Dermis blood vessel endothelial cell (primary cell): ENCODE measurements around the gene EGFLAM. TPM values are rescaled to one million over a fixed set of nuclear protein-coding genes. Genes with fewer than 3 reads are reported as not detected.

Experiments used
- DNase-seq: peaks from one replicate; pipeline ENCODE4 v3.0.0; 2010
- total RNA-seq: library from RNA; depleted of rRNA; stranded (reverse); fragments of >200 nt; gene quantifications from 2 replicates; pipeline ENCODE4 v1.2.3, GENCODE V29; 2014

The EGFLAM gene
- total RNA-seq, 1 donor from 2014 or later: 0.85 TPM

DNA sequence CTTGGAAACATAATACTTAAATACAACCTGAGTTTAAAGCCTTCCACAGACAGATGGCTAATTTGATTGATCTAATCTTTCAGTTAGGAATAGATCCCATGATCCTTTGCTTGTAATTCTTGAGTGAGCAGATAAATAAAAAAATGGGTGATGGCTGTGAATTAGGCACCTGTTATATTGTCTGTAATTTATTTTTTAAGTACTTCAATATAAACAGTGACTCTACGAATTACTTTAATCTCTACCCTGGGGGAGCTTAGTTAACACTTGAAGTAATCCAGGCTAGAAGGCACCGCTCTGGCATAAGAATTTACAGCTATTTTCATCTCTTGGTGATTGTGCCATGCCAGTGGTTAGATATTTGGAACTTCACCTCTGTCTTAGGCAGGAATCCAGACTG is 9.0 kb downstream of the EGFLAM start:
- no peak for DNase-seq

DNA sequence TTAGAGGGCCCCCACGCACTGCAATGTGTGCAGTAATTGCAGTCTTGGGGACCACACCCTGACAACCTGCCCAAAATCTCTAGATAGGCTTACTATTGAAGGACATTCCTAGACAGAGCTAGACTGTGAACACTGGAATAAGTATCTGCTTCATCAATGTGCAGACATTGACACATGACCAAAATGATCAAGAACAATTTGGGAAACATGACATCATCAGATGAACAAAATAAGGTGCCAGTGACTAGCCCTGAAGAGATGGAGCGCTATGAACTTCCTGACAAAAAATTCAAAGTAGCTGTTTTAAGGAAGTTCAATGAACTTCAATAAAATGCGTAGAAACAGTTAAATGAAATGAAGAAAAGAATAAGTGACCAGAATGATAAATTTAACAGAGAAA is 15.3 kb downstream of the EGFLAM start:
- no peak for DNase-seq

DNA sequence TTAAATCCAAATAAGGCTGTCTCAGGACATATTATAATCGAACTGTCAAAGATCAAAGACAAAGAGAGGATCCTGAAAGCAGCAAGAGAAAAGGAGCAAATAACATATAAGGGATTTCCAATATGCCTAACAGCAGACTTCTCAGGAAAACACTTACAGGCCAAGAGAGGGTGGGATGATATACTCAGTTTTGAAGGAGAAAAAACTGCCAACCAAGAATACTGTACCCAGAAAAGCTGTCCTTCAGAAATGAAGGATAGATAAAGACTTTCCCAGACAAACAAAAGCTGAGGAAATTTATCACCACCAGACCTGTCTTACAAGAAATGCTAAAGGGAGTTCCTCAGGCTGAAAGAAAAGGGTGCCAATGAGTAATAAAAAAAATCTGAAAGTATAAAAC is 16.0 kb downstream of the EGFLAM start:
- DNase-seq: no peak

DNA sequence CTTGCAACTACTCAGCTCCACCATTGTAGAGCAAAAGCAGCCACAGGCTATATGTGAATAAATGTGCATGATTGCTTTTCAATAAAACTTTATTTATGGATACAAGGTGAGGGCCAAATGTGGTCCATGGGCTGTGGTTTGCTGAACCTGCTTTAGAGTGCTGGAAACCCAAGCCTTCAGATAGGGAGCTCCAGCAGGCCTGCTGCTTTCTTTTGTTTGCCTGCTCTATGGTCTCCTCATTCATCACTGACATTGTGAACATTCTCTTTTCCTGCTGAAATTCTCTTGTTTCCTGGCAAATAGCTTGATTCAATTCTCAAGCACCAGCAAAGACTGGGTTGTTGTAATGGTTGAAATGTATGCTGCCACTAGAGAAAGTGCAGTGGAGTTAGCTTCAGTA is 26.0 kb downstream of the EGFLAM start:
- DNase-seq: no peak

DNA sequence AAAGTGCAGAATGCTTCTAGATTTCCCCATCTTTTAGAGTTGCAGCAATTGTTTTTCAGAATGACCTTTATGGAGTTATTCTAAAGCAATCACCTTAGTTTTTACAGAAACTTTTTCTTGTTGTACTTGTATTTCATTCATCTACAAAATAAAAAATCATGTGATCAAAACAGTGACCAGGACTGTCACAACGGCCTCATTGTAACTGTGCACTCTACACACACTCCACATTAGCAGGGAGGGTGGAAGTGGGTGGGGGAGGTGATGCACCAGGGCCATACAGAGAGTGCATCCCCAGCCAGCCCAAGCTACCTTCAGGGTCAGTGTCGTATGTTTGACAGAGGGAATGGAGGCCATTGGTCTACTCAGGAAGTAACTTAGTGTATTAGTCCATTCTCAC is 26.9 kb downstream of the EGFLAM start:
- DNase-seq: no peak

DNA sequence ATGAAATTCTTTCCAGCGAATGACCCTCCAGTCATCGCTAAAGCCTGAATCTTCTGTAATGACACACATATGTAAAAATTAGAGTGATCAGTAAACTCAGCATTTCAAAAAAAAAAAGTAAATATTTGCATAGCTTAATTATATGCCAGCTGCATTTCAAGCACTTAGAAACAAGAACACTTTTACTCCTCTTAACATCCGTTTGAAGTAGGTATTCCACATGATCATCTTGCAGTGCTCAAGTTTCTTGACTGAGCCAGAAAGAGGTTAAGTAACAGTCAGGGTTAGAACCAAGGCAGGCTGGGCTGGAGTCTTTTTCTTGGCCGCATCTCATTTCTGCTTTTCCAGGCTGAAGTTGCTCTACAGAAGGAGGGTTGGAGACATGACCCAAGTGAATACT is 27.6 kb downstream of the EGFLAM start:
- DNase-seq: no peak

DNA sequence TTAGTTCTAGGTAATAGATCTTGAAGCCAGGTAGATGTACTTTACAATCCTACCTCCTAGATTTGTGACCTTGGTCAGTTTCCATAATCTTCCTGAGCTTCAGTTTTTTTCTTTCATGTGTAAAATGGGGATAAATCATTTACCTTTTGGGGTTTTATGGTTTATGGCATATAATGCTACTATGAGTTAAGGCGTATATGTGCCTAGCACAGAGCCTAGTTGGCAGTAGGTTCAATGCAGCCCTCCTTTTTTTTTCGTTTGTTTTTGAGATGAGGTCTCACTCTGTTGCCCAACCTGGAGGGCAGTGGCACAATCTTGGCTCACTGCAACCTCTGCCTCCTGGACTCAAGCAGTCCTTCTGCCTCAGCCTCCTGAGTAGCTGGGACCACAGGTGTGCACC is 28.8 kb downstream of the EGFLAM start:
- DNase-seq: no peak

DNA sequence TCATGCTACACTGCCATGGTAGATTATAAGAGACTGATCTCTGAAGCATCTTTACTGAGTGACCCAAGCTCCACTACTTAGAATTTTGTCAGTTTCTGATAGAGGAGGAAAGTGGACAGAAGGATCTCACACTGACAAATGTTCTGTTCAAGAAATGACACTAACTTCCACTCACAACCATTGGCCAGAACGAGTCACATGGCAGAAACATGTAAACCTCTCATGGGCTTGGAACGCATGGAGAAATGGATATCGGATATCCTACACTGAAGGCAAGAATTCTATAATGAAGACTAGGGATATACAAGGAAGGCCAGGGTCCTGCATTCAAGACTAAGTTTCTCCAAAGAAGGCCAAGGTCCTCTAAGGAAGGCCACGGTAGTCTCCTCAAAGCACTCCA is 31.1 kb downstream of the EGFLAM start:
- no peak for DNase-seq

DNA sequence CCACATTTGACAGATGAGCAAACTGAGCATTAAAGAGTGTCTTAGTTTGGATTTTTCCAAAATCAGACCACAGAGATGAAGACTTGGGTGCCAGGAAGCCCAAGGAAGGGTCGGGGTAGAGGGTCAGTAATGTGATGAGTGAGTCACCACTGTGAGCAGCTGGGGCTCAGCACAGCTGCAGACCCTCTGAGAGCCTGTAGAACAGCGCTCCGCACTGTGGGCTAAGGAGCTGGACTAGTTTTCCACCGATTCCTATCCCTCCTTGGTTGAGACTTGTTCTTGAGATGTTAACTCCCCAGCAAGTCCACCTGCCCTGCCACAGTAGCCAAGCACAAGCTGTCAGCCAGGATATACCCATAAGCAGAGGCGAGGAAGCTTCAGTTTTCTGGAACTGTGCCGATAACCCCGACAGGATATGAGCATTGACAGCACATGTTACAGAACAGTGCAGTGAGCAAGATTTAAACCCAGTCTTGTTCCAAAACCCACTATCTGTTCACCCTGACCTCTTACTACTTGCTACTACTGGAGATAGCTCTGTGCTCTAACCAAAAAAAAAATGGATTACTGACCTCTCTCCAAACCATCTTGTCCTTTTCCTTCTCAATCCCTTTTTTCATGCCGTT is 31.8 kb downstream of the EGFLAM start:
- DNase-seq: no peak

DNA sequence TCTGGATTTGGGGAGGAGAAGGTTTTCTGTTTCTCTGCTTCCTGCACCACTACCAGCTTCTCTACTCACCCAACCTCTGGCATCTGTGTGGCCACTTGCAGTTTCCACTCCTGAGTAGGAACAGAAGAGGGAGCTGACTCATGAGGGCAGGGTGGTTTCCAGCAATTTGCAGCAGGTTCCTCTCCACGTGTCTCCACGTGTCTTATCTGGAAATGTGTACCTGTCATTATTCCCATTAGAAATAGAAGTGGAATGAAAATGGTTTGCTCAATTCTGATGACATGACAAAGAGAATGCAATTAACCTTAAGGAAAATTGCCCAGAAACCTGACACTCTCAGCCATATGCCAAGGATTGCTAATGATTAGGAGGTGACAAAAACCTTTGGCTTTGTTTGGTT is 33.0 kb downstream of the EGFLAM start:
- no peak for DNase-seq

DNA sequence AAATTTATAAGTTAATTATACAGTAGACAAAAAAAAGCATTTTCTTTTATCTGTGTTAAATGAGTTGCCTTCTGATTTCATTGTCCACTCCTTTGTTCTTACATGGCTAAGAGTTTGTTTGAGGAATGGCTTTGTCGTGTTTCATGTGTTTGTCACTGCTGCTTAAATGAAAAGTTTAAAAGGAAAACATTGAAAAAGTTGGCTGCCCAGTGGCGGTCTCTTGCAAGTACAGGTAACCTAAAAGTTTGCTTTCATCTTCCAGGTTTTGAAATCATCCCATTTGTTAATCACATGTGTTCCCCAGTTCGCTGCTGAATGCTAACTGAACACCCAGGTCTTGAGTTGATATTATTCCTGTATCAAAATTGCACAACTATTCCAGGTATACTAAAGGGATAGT is 33.9 kb downstream of the EGFLAM start:
- DNase-seq: no peak

DNA sequence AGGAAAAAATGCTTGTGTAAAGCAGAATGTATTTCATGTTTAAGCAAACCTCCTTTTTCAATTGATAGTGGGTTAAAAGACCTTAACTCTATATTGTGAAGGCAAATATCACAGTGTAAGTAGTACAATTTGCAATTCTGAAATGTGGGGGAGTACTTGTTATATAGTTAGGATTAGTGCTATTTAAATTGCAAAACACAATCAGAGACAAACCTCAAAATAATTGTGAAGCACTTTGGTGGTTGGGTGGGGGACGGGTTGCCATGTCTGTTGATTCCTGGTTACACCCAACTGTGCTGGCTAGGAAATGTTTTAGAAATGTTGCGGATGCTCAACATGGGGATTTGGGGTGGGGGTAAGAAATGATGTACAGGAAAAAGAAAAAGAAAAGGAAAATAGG is 37.4 kb downstream of the EGFLAM start:
- DNase-seq: no peak

DNA sequence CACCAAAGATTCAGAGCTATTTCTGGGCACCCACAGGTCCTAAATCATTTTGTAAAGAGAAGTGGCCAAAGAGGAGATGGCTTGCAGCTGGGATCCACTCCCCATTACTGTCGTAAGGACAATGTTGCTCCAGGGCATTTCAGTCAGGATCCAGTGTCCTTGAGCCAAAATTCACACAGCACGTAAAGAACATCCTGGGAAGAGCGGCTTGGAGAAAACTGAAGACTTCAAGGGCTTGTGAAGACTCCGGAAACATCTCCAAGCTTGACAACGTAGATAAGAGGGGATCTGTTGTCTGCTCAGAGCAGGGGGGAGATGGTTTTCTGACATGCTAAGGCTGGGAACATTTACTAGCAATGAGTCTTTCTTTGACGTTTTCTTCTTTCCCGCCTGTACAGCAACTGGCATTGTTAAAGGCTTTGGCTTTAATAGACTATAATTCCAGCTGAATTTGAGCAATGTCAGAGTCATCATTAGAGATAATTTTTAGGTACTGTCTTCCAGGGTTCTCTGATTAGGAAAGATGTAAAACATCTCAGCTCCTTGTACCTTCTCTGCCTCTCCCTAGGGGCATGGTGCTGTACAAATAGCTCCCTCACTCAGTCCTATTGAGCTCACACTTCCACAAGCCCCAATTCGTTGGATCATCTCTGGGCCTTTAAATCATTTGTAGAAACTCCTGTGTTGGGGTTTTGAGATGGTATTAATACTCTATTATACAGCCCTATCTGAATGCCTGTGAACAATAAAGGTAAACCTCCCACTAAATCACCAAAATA is 39.7 kb downstream of the EGFLAM start:
- DNase-seq: no peak

DNA sequence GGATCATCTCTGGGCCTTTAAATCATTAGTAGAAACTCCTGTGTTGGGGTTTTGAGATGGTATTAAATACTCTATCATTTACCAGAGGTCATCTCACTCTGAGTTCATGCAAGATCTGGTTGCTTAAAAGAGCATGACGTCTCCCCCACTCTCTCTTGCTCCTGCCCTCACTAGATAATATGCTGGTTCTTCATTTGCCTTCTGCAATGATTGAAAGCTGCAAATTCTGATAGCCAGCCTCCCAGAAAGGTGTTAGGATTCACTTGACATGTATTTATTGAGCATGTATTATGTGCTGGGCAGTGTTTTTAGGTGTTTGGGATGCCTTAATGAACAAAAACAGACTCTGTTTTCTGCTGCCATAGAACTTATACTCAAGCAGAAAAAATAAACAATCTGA is 41.2 kb downstream of the EGFLAM start:
- DNase-seq: no peak

DNA sequence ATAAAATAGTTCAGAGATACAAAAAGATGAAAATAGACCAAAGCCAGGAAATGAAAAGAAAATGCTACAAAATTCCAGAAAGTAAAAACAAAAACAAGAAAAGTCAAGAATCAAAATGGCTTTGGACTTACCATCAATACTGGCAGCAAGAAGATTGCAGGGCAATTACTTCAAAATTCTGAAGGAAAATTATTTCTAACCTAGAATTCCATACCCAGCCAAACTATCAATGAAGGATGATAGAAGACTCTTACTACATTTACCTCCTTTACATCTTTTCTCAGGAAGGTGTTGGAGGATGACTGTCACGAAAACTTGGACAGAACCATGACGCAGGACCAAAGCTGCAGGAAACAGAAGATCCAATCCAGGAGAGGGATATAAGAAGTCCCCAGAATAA is 46.8 kb downstream of the EGFLAM start:
- no peak for DNase-seq

DNA sequence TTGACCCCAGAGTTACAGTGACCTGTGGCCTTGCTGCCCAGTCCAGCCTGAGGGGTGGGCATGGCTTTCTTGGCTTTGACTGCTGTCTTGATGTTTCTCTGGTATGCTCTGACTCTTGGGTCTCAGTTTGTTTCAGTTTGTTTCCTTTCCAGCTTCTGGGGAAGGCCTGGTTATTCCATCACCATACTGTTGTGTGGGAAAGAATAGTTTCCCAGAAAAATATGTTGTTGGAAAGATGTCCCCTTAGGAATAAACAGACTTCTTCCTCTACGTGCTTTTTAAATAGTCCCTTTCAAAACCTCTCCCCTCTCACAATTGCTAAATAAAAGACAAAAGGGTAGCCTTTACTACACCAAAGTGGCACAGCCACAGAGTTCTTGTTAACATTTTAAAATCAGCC is 49.5 kb downstream of the EGFLAM start:
- no peak for DNase-seq

DNA sequence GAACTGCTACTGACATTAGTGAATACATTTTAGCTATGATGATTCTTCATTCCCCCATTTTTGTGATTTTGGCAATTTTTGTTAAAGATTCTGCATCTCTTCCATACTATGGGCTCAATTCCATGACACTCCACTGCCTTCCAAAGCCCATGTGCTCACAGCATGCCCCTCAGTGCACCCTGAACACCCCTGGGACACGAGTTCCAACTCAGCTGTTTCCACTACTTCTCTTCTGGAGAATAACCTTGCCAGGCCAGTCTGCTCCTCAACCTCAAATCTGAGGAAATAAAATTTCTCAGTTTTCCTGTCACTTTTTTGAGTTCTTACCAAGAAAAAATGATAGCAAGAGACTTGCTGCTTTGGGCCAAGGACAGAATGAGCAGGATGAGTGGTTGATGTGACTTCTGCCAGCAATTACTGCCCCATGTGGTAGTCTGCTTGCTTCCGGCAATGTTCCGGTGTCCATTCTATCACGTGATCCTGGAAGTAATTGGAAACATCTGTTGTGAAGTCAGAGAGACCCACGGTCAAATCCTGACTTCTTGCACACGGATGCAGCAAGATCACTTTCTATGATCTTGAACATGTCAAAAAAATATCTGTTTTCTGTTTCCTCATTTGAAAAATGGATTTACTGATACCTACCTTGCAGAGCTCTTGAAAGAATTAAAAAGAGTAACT is 58.3 kb downstream of the EGFLAM start:
- no peak for DNase-seq

DNA sequence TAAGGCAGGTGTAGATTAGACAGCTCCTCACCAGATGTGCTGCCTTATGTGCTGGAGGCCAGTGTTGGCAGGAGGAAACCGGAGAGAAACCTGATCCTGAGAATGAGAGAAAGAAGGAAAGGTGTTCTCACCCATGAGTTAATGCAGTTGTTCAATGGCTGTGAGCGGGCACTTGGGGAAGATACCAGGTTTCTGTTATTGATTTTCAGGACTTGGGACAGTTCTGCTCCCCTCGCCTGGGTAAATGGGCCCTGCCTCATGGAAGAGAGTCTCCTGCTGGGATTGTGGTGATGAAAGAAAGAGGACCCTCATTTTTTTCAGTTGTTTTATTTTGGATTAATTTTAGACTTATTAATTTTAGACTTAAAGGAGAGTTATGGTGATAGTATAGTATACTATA is 59.5 kb downstream of the EGFLAM start:
- DNase-seq: no peak

DNA sequence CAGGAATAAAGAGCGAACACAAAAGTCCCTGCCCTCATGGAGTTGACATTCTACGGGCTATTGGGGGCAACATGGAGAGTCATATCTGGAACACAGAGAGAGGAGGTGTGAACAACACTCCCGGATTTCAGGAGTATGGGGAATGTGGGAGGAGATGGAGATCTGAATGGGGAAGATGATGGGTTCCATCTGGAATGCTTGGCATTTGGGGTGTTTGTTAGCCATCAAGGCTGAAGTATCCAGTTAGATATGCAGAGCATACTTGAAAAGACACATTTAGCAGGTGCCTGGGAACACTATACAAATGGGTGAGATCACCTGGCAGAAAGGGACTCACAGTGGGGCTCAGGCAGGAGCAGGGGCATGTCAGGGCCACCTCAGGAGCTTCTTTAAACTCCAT is 61.1 kb downstream of the EGFLAM start:
- DNase-seq: no peak

DNA sequence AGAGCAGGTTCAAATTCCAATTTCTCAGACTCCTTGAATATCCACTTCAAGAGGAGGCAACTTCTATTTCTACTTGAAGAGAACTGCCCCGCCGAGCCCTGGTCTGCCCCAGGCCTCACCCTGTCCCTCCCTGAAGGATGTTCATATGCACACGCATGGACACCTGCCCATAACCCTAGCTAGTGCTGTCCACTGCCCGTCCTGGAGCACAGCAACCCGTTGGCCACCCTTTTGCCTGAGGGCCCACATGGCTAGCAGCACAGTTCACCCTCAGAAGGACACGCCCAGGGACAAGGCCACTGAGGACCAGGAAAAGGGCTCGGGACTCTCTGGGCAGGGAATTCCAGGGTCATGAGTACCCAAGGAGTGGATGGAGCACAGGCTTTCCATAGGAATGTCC is 63.6 kb downstream of the EGFLAM start:
- no peak for DNase-seq

DNA sequence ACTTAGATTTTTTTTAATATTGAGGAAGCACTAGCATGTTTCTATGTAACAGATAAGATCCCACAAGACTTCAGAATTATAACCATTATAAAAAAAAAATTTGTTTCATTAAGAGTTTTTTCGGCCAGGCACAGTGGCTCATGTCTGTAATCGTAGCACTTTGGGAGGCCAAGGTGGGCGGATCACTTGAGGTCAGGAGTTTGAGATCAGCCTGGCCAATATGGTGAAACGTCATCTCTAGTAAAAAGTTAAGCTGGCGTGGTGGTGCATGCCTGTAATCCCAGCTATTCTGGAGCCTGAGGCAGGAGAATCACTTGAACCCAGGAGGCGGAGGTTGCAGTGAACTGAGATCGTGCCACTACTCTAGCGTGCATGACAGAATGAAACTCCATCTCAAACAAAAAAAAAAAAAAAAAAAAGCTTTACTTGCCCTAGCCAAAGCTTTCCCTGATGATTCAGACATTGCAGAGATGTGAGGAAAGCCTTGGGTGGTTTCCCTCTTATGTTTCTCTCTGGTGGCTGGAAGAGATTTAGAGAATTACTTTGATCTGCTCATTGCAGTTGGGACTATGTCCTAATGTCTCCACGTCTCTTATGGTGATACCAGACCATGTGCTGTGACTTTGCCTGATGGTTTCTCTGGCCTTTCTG is 65.4 kb downstream of the EGFLAM start:
- DNase-seq: no peak

DNA sequence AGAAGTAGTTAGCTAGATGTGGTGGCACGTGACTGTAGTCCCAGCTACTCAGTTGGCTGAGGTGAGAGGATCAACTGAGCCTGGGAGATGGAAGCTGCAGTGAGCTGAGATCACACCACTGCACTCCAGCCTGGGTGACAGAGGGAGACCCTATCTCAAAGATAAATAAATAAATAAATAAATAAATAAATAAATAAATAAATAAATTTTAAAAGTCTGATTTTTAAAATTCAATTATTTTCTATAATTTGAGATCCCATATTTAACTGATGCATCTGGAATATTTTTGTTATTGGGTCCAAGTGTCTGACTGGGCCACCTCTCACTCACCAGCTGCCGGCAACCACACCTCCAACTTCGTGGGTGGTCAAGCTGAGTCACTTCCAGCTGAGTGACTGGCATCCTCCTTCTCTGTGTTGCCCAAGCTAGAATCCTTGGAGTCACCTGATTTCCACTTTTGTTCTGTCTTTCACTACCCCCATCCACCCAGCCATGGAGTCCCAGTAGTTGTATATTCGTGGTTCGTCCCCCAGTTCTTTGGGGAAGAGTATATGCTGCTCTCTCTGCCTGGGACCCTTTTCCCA is 70.9 kb downstream of the EGFLAM start:
- peak; percentile 33 for DNase-seq

DNA sequence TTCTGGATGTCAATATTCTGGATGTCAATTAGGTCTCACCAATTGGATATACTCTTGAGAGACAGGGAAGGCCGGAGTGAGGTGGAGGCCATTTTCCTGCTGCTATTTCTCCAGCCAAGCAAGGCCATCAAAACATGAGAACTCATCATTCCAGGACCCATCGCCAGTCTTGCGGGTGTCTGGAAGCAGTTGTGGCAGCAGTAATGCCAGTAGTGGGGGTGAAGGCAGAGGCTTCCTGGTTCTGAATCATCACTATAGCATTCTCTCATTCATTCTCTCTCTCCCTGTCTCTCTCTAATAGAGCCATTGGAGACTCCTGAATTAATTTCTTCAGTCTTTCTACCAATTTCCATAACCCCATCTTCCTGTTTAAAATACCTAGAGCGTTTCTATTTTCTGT is 71.8 kb downstream of the EGFLAM start:
- DNase-seq: no peak
